ENCODE data around the gene ACAP3. TPM values are rescaled to one million over a fixed set of nuclear protein-coding genes. Genes with fewer than 3 reads are reported as not detected.

Gene ACAP3
- total RNA-seq, 1 donor from 2014 or later, result 93.9 TPM

DNA sequence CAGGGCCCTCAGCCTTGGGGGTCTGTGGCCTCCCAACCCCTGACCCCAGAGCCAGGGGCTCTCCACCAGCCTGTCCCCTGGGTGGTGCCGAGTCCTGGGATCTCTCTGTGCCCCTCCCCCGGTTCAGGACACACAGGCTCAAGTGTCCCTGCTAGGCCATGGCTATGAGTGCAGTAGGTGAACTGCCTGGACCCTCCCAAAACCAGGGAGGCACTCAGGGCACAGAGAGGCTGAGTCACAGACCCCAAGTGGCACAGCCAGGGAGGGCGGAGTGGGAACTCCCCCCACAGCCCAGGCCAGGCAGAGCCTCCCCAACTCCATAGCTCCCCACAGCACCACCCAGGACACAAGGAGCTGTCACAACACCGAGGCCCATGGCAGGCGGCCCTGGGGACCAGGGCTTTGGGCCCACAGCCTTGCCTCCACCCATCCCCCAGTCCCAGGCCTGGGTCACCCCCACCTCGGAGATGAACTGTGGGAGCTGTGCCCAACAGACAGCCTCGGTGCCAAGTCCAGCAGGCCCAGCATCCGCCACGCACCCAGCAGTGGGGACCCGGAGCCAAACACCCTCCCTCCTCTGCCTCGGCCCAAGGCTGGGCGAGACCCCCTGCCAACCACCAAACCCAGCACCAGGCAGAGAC lies 38.2 kb upstream of the ACAP3 start:
- no peak overlapping the region for H3K27ac Mint-ChIP-seq
- TF ChIP-seq, protein P1, sequence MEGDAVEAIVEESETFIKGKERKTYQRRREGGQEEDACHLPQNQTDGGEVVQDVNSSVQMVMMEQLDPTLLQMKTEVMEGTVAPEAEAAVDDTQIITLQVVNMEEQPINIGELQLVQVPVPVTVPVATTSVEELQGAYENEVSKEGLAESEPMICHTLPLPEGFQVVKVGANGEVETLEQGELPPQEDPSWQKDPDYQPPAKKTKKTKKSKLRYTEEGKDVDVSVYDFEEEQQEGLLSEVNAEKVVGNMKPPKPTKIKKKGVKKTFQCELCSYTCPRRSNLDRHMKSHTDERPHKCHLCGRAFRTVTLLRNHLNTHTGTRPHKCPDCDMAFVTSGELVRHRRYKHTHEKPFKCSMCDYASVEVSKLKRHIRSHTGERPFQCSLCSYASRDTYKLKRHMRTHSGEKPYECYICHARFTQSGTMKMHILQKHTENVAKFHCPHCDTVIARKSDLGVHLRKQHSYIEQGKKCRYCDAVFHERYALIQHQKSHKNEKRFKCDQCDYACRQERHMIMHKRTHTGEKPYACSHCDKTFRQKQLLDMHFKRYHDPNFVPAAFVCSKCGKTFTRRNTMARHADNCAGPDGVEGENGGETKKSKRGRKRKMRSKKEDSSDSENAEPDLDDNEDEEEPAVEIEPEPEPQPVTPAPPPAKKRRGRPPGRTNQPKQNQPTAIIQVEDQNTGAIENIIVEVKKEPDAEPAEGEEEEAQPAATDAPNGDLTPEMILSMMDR (conservative IDR thresholded peaks at IDR 0.05), result no peak
- peaks cover 4% of the 10 kb centered on the region for H3K36me3 Mint-ChIP-seq
- no peak for DNase-seq (ENCODE audit: extremely low spot score, unreplicated experiment)
- H3K27me3 Mint-ChIP-seq, result no peaks in the 10 kb centered on the region
- no peaks in the 10 kb centered on the region for H3K9me3 Mint-ChIP-seq
- no peak overlapping the region for H3K4me3 Mint-ChIP-seq
- peaks cover 11% of the 10 kb centered on the region for H3K4me1 Mint-ChIP-seq (ENCODE audit: unreplicated experiment)

DNA sequence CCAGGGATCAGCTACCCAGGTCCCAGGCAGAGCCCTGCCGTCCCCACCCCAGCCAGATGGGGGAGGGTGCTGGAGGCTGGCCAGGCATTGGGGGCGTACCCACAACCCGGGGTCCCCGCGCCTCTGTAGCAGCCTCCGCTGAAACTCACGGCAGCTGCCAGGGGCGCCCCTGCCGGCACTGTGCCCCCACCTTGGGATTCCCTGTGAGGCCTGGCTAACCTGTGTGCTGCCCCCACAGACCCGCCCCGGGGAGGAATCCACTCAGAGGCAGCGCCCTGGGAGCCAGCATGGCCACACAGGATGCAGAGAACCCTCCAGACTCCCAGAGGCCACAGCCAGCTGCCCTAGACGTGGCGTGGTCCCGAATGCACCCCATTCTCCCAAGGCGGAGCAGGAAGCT lies 37.7 kb upstream of the ACAP3 start:
- H3K9me3 Mint-ChIP-seq, result no peaks in the 10 kb centered on the region
- no peak overlapping the region for H3K27ac Mint-ChIP-seq
- TF ChIP-seq, protein P1 (conservative IDR thresholded peaks at IDR 0.05), result no peak
- H3K4me1 Mint-ChIP-seq (ENCODE audit: unreplicated experiment), result peaks cover 11% of the 10 kb centered on the region
- DNase-seq (ENCODE audit: extremely low spot score, unreplicated experiment), result no peak
- H3K4me3 Mint-ChIP-seq, result no peak overlapping the region
- H3K27me3 Mint-ChIP-seq, result no peaks in the 10 kb centered on the region
- peaks cover 10% of the 10 kb centered on the region for H3K36me3 Mint-ChIP-seq

GRCh38 chr1:1344655-1345361 lies 37.1 kb upstream of the ACAP3 start:
- Mint-ChIP-seq H3K9me3 (no peaks in the 10 kb centered on the region), H3K4me1 (ENCODE audit: unreplicated experiment) (peaks cover 11% of the 10 kb centered on the region), H3K36me3 (peaks cover 10% of the 10 kb centered on the region), H3K4me3 (no peak overlapping the region), H3K27ac (peak overlapping the region; percentile 48), H3K27me3 (no peaks in the 10 kb centered on the region)
- TF ChIP-seq, protein P1 (conservative IDR thresholded peaks at IDR 0.05), result peak; percentile 70
- no peak for DNase-seq (ENCODE audit: extremely low spot score, unreplicated experiment)

DNA sequence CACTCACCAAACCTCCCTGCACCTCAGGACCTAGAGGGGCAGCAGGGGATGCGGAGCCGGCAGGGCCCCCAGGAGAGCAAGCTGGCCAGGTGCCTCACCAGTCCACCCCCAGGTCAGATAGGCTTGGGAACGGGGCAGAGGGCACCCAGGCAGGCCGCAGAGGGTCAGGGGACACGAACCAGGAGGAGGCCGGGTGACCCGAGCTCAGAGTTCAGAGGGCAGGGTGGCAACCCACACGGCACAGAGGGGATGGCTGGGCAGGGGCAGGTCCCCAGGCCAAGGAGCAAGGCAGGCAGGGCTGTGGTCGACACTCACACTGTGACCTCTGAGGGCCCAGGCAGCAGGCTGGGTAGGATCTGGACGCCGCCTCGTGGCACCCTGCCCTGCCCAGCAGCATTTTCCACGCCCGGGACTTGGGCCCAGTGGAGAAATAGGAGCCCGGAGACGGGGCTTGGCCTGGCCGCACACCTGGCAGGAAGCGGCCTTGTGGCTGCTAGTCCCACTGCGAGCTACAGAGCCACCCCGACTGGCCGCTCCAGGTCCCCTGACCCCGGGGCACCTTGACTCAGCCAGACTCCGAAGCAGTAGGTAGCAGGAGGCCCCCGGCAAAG lies 36.2 kb upstream of the ACAP3 start:
- H3K9me3 Mint-ChIP-seq, result no peaks in the 10 kb centered on the region
- peaks cover 10% of the 10 kb centered on the region for H3K36me3 Mint-ChIP-seq
- H3K4me3 Mint-ChIP-seq, result no peak overlapping the region
- H3K4me1 Mint-ChIP-seq (ENCODE audit: unreplicated experiment), result peaks cover 11% of the 10 kb centered on the region
- no peak overlapping the region for H3K27ac Mint-ChIP-seq
- no peak for DNase-seq (ENCODE audit: extremely low spot score, unreplicated experiment)
- TF ChIP-seq, protein P1 (conservative IDR thresholded peaks at IDR 0.05), result no peak
- H3K27me3 Mint-ChIP-seq, result no peaks in the 10 kb centered on the region

DNA sequence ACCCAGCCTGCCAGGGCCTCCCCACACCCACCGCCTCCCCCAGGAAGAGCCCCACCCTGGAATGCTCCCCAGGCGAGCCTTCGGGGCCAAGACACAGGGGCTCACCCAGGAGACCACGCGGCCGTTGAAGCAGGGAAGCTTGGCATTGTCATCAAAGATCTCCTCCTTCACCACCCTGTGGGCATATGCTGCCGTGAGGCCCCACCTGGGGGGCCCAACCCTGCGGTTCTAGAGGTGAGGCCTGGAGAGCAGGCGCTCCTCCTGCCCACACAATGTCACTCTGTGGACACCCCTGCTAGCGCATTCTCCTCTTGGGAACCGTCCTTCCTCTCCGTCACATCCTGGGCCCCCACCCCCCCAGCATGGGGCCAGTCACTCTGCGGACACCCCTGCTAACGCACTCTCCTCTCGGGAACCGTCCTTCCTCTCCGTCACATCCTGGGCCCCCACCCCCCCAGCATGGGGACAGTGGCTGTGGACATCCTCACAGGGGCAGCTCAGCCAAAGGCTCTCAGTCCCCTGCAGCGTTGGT lies 34.9 kb upstream of the ACAP3 start:
- Mint-ChIP-seq H3K4me1 (ENCODE audit: unreplicated experiment) (peaks cover 11% of the 10 kb centered on the region), H3K9me3 (no peaks in the 10 kb centered on the region), H3K36me3 (peaks cover 10% of the 10 kb centered on the region), H3K27ac (no peak overlapping the region), H3K4me3 (no peak overlapping the region), H3K27me3 (no peaks in the 10 kb centered on the region)
- no peak for DNase-seq (ENCODE audit: extremely low spot score, unreplicated experiment)
- TF ChIP-seq, protein P1 (conservative IDR thresholded peaks at IDR 0.05), result no peak
